ENCODE data around the gene SMTNL2. TPM values are rescaled to one million over a fixed set of nuclear protein-coding genes. Genes with fewer than 3 reads are reported as not detected.
A peak's percentile ranks its signal among the peaks of the same experiment; 100 is the strongest.

Gene SMTNL2
- total RNA-seq, 1 experiment from 2014 or later: 39.3 TPM

DNA sequence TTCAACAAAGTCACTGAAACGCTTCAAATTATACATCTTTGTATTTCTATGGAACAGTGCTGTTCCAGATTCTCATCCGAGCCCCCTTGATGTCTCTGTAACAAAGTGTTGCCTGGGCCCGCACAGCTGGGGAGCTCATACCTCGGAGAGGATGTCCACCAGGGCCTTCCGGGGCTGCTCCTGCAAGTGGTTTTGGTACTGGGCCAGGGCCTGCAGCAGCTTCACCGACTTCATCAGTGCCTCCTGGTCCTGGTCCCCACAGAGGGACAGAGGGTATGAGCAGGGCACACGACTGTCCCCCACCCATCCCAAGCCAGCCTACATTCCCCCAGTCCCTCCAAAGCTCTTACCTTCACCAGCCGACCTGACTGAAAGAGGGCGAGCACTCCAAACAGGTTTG lies 30.7 kb upstream of the SMTNL2 start:
- no peaks in the 10 kb centered on the region for H3K9me3 Mint-ChIP-seq (ENCODE audit: unreplicated experiment)
- POLR2A ChIA-PET: no interaction called here

DNA sequence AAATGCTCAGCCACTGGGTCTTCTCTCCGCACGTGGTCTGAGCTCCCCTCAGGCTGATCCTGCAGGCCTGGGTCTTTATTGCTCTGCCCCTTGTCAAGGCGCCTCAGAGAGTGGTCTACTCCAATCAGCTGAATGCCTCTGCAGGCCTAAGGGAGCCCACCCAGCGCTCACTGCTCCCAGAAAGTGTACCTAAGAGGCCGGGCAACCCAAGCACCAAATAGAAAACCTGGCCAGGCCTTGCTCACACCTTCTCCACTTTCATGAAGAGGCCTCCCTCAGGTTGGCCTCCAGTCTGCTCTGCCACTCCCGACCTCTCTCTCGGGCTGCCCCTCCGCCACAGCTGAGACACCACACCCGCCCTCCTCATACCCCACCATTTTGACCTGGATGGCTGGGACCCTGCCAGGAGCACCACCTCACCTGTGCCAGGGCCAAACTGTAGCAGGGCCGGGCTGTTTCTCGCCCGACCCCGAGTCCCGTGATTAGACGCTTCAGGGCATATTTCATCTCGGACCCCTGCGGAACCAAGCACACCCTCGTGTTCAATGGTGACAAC lies 29.8 kb upstream of the SMTNL2 start:
- DNase-seq: no peak
- Histone ChIP-seq H3K9me3 (no peaks in the 10 kb centered on the region), H3K4me1 (no peaks in the 10 kb centered on the region), H3K27me3 (replicated peaks; ENCODE audit: control insufficient read depth, insufficient read depth, low read length) (no peaks in the 10 kb centered on the region), H3K36me3 (ENCODE audit: control insufficient read depth, insufficient read depth, low read length) (no peaks in the 10 kb centered on the region), H3K4me3 (ENCODE audit: low read depth, low read length) (peak overlapping the region; percentile 85)
- Mint-ChIP-seq H3K36me3 (ENCODE audit: insufficient read depth, unreplicated experiment) (peaks cover 33% of the 10 kb centered on the region), H3K27ac (ENCODE audit: unreplicated experiment) (peak overlapping the region; percentile 91), H3K27me3 (ENCODE audit: insufficient read depth, unreplicated experiment) (no peaks in the 10 kb centered on the region), H3K9me3 (ENCODE audit: unreplicated experiment) (no peaks in the 10 kb centered on the region), H3K4me3 (ENCODE audit: unreplicated experiment) (peak overlapping the region; percentile 81), H3K4me1 (ENCODE audit: low read depth, unreplicated experiment) (peaks cover 7% of the 10 kb centered on the region)
- TF ChIP-seq, protein P1, sequence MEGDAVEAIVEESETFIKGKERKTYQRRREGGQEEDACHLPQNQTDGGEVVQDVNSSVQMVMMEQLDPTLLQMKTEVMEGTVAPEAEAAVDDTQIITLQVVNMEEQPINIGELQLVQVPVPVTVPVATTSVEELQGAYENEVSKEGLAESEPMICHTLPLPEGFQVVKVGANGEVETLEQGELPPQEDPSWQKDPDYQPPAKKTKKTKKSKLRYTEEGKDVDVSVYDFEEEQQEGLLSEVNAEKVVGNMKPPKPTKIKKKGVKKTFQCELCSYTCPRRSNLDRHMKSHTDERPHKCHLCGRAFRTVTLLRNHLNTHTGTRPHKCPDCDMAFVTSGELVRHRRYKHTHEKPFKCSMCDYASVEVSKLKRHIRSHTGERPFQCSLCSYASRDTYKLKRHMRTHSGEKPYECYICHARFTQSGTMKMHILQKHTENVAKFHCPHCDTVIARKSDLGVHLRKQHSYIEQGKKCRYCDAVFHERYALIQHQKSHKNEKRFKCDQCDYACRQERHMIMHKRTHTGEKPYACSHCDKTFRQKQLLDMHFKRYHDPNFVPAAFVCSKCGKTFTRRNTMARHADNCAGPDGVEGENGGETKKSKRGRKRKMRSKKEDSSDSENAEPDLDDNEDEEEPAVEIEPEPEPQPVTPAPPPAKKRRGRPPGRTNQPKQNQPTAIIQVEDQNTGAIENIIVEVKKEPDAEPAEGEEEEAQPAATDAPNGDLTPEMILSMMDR (IDR thresholded peaks at IDR 0.05; ENCODE audit: insufficient read depth in 1 of 2, low read depth in 1 of 2, low read length in 1 of 2, severe bottlenecking in 1 of 2, unreplicated experiment in 1 of 2): no peak
- ChIA-PET POLR2A (no interaction called here), CTCF (no interaction called here)
- BruUV-seq (replicated peaks): no TSS peak
- intact Hi-C loops (cut with micrococcal nuclease; ENCODE audit: unreplicated experiment): no loop called here

More for the DNA sequence above, 30.7 kb upstream of the SMTNL2 start:
- CTCF ChIA-PET: no interaction called here
- no peaks in the 10 kb centered on the region for H3K27me3 ChIP-seq (replicated peaks; ENCODE audit: control insufficient read depth, insufficient read depth, low read length)
- H3K27me3 Mint-ChIP-seq (ENCODE audit: insufficient read depth, unreplicated experiment): no peaks in the 10 kb centered on the region
- H3K4me1 Mint-ChIP-seq (ENCODE audit: low read depth, unreplicated experiment): peaks cover 7% of the 10 kb centered on the region
- peaks cover 33% of the 10 kb centered on the region for H3K36me3 Mint-ChIP-seq (ENCODE audit: insufficient read depth, unreplicated experiment)
- intact Hi-C loops (cut with micrococcal nuclease; ENCODE audit: unreplicated experiment): no loop called here
- TF ChIP-seq, protein P1 (IDR thresholded peaks at IDR 0.05; ENCODE audit: insufficient read depth in 1 of 2, low read depth in 1 of 2, low read length in 1 of 2, severe bottlenecking in 1 of 2, unreplicated experiment in 1 of 2): no peak
- H3K27ac Mint-ChIP-seq (ENCODE audit: unreplicated experiment): no peak overlapping the region
- no peak overlapping the region for H3K4me3 ChIP-seq (ENCODE audit: low read depth, low read length)
- H3K9me3 ChIP-seq: no peaks in the 10 kb centered on the region
- BruUV-seq (replicated peaks): no TSS peak
- H3K36me3 ChIP-seq (ENCODE audit: control insufficient read depth, insufficient read depth, low read length): no peaks in the 10 kb centered on the region
- H3K4me3 Mint-ChIP-seq (ENCODE audit: unreplicated experiment): peak overlapping the region; percentile 81
- H3K4me1 ChIP-seq: no peaks in the 10 kb centered on the region
- DNase-seq: no peak

DNA sequence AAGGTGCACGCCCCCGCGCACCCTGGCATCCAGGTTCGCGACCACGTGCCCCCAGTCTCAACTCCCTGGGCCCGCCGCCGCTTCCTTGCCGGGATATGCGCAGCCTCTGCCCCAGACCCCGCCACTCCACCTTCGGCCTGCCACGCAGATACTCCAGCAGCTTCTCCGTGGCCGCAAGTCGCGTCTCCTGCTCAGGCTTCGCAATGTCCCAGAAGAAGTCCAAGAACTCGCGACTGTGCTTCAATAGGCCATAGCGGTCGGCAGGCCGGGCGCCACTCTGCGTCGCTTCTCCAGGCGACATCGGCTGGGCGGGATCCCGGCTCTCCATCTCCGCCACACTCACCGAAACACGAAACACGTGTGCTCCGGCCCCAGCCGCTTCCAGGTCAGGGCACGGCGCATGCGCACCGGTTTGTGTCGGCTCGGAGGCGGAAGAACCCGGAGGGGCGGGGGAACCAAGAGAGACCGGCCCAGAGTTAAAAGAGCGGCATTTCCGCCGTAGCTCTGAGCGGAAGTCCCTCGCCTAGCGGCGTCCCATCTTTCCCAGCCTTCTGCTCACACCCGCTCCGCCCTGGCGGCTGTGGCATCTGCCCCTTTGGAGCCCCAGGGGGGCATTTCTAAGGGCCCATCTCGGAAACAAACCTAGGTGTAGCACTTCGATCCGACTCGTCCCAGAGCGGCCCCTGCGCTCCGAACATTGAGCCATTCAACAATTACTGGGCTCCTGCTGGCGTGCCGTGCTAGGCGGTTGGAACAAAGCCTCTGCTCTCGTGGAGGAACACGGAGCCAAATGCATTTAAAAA lies 29.1 kb upstream of the SMTNL2 start, which contains the start of gene MYBBP1A:
TSS of gene MYBBP1A (minus strand) at position 388 of the 803 bp plus-strand sequence. CDS start at position 328, 60 bp downstream.
- Mint-ChIP-seq H3K9me3 (ENCODE audit: unreplicated experiment) (no peaks in the 10 kb centered on the region), H3K36me3 (ENCODE audit: insufficient read depth, unreplicated experiment) (peaks cover 33% of the 10 kb centered on the region), H3K4me3 (ENCODE audit: unreplicated experiment) (peak within 1 kb of the TSS; percentile 81), H3K27ac (ENCODE audit: unreplicated experiment) (peak within 1 kb of the TSS; percentile 91), H3K27me3 (ENCODE audit: insufficient read depth, unreplicated experiment) (no peaks in the 10 kb centered on the region), H3K4me1 (ENCODE audit: low read depth, unreplicated experiment) (peaks cover 7% of the 10 kb centered on the region)
- peak; percentile 91 for DNase-seq
- POLR2A ChIA-PET: interaction anchor here (0.5 kb wide), 1 partner anchor 55 kb away, joined by 3 read pairs; no protein-coding TSS in a partner anchor
- TF ChIP-seq, protein P1 (IDR thresholded peaks at IDR 0.05; ENCODE audit: insufficient read depth in 1 of 2, low read depth in 1 of 2, low read length in 1 of 2, severe bottlenecking in 1 of 2, unreplicated experiment in 1 of 2): no peak
- Histone ChIP-seq H3K27me3 (replicated peaks; ENCODE audit: control insufficient read depth, insufficient read depth, low read length) (no peaks in the 10 kb centered on the region), H3K4me1 (no peaks in the 10 kb centered on the region), H3K9me3 (no peaks in the 10 kb centered on the region), H3K4me3 (ENCODE audit: low read depth, low read length) (peak within 1 kb of the TSS; percentile 85), H3K36me3 (ENCODE audit: control insufficient read depth, insufficient read depth, low read length) (no peaks in the 10 kb centered on the region)
- CTCF ChIA-PET: interaction anchor here (0.7 kb wide), 2 partner anchors 12 to 134 kb away, joined by 3 to 6 read pairs; no protein-coding TSS in a partner anchor
- BruUV-seq (replicated peaks): no TSS peak
- intact Hi-C loops (cut with micrococcal nuclease; ENCODE audit: unreplicated experiment): no loop called here
